Epithelial cell of esophagus (primary cell): Measurements from ENCODE around the gene GPATCH2L.

ENCODE experiments used
- DNase-seq: peaks from one replicate; pipeline ENCODE4 v3.0.0; 2010; ENCODE audit warnings: low read depth
- H3K4me3 ChIP-seq: 2 replicates; pipeline ENCODE4 v1.5.1; 2011; ENCODE audit warnings: mild to moderate bottlenecking, low read length, control low read depth
- CTCF ChIP-seq: IDR thresholded peaks from 2 replicates; pipeline ENCODE4 v1.5.1; 2011; ENCODE audit warnings: low read depth, mild to moderate bottlenecking, low read length, control low read depth, inconsistent platforms; ENCODE audit not compliant: insufficient read depth; ENCODE audit errors: missing control alignments

GPATCH2L gene

GRCh38 chr14:76175942-76176341 is 24.2 kb downstream of the GPATCH2L start:
- DNase-seq, result no peak
- H3K4me3 ChIP-seq, result no peak overlapping the region
- no peak for TF ChIP-seq CTCF

DNA sequence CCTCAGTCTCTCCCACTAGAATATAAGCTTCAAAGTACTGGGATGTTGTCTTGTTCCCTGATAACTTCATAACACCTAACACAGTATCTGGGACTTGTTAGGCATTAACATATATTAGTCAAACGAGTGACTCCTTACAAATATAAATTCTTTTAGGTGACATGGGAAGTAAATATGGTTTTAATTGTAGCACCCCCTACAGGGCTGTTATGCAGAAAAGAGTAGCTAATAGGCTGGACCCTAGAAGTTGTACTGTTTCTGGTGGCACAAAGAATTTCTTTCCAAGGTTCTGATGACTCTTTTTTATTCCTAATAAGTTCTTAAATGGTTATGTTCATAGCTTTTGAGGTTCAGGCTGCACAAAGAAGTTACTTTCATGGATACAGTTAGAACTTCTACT is 29.8 kb downstream of the GPATCH2L start:
- DNase-seq, result peak; percentile 14
- no peak for TF ChIP-seq CTCF
- H3K4me3 ChIP-seq, result no peak overlapping the region

- TF ChIP-seq CTCF, result no peak
- H3K4me3 ChIP-seq, result no peak overlapping the region
These were observed 34.7 kb downstream of the GPATCH2L start for GRCh38 chr14:76186308-76187027.

DNA sequence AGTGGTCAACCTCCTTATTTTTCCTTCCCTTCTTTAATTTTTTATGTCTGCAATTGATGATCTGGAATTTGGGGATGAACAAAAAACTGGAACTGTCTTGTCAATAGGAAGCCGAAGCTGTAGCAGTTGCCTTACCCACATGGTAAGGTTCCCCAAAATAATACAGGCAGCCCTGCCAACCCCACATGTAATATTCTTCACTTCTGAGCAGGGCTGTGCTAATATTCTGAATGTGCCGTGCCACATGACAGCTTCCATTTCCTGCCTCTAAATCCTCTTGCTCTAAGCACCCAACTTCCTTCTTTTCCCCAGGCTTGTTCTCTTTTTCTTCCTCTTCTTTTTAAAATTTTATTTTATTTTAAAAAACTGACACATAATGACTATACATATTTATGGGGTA is 39.6 kb downstream of the GPATCH2L start:
- TF ChIP-seq CTCF, result no peak
- DNase-seq, result no peak
- no peak overlapping the region for H3K4me3 ChIP-seq

More at GRCh38 chr14:76186308-76187027, 34.7 kb downstream of the GPATCH2L start:
- DNase-seq, result no peak

DNA sequence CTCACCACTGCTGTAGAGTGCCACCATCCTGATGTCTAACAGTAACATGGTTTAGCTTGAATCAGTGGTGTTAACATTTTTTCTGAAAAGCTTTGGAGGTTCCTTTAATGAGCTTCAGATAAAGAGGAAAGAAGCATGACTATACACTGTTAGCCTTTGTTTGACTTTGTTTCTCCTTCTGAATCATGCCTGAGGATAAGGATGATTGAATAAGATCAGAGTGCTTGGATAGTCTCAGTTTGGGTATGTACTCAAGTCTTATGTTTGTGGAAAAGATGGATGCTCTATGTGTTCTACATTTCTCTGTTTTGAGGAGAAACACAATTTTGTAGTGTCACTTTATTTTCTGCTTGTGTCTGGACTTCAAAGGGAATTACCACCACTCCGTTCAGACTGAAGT is 42.0 kb downstream of the GPATCH2L start:
- DNase-seq, result peak; percentile 16
- H3K4me3 ChIP-seq, result no peak overlapping the region
- TF ChIP-seq CTCF, result no peak

DNA sequence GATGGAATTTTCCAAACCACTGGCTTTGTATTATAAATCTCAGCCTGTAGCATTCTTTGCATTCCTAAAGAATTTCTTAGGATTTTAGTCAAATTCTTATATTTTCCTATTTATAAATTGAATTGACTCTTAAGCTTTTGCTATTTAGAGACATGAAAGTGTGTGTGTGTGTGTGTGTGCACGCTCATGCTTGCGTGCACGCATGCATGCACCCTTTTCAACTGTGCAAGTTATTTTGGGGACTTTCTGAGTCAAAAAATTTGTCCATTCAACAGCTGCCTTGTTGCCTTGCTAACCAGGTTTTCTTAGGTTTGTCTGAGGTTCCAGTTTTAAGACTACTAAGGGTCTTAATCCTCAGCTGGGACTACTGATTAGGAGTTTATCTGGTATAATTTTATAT is 42.6 kb downstream of the GPATCH2L start:
- no peak for DNase-seq
- no peak overlapping the region for H3K4me3 ChIP-seq

More for the DNA sequence above, 42.6 kb downstream of the GPATCH2L start:
- TF ChIP-seq CTCF, result no peak
